ENCODE data around the gene TLX3. TPM values are rescaled to one million over a fixed set of nuclear protein-coding genes. Genes with fewer than 3 reads are reported as not detected.

TLX3 gene
- total and polyA plus RNA-seq, 4 donors: not detected

DNA sequence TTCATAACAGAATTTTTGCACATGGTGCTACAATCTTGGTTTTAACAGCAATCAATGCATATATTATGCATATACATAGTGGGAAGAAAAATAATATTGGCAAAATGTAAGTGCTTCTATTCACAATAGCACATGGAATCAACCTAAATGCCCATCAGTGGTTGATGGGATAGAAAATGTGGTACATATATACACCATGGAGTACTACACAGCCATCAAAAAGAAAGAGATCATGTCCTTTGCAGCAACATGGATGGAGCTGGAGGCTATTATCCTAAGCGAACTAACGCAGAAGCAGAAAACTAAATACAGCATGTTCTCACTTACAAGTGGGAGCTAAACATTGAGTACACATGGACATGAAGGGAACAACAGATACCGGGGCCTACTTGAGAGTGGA, 37.2 kb upstream of the TLX3 start:
- intact Hi-C loops (cut with DNase I): no loop called here
- Histone ChIP-seq H3K4me3 (ENCODE audit: low read length in 2 of 2) (no peak overlapping the region), H3K36me3 (ENCODE audit: control insufficient read depth in 1 of 2, insufficient read depth in 2 of 2, low read length in 1 of 2) (no peaks in the 10 kb centered on the region), H3K9me3 (ENCODE audit: control insufficient read depth, low read length) (no peaks in the 10 kb centered on the region), H3K27me3 (ENCODE audit: control insufficient read depth in 1 of 2, insufficient read depth in 2 of 2, low read length in 1 of 2) (no peaks in the 10 kb centered on the region), H3K4me1 (ENCODE audit: control insufficient read depth in 1 of 2, insufficient read depth in 2 of 2, low read length in 2 of 2) (no peaks in the 10 kb centered on the region), H3K27ac (ENCODE audit: low read depth in 1 of 2, low read length in 2 of 2) (no peak overlapping the region)
- WGBS, 2 donors: 99% methylated on average over 3 of the region's 3 CpGs
- ATAC-seq (ENCODE audit: low FRiP score) (no peak), DNase-seq (no peak)

DNA sequence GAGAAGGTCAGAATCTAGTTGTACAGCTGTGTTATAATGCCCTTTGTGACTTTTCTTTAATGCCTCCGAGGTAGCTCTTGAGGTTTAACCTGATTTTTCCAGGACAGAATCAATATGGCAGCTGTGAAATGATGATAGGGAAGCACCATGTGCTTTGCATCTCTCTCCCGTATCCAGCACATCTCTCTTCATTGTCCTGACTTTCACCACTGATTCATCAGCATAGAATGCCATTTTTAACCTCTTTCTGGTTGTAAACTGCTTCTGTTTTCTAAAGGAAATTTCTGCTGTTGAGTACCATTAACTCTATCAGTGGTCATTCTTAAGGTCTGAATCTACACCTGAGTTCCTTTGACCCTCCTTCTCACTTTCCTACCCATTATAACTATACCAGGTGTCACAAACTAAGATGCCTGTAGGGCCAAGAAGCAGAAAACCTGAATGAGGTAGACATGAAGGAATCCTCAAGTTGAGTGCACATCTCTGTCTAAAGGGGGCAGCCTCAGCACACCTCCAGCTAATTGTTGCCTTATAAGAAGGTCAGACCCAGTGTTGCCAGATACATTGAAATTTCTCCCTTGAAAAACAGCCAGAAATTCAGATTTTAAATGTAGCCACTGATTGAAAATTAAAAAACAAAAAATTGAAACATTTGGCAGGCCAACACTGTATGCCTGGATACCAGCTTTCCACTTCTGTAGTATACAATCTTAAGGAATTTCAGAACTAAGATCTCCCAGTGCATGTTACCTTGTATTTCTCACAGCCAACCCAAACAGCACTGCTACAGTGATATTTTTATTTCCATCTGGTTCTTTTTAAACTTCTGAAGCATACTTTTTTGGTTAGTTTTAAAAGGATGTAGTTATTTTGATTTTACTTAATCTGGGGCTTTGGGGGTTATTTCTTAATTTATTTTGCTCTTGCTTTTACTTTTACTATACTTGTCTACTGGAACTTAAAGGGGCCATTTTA, 35.8 kb upstream of the TLX3 start:
- Histone ChIP-seq H3K27me3 (ENCODE audit: control insufficient read depth in 1 of 2, insufficient read depth in 2 of 2, low read length in 1 of 2) (no peaks in the 10 kb centered on the region), H3K36me3 (ENCODE audit: control insufficient read depth in 1 of 2, insufficient read depth in 2 of 2, low read length in 1 of 2) (no peaks in the 10 kb centered on the region), H3K9me3 (ENCODE audit: control insufficient read depth, low read length) (no peaks in the 10 kb centered on the region), H3K4me1 (ENCODE audit: control insufficient read depth in 1 of 2, insufficient read depth in 2 of 2, low read length in 2 of 2) (no peaks in the 10 kb centered on the region), H3K27ac (ENCODE audit: low read depth in 1 of 2, low read length in 2 of 2) (no peak overlapping the region), H3K4me3 (ENCODE audit: low read length in 2 of 2) (no peak overlapping the region)
- intact Hi-C loops (cut with DNase I): no loop called here
- DNase-seq (no peak), ATAC-seq (ENCODE audit: low FRiP score) (no peak)
- WGBS, 2 donors: 88% methylated on average over 2 of the region's 2 CpGs

DNA sequence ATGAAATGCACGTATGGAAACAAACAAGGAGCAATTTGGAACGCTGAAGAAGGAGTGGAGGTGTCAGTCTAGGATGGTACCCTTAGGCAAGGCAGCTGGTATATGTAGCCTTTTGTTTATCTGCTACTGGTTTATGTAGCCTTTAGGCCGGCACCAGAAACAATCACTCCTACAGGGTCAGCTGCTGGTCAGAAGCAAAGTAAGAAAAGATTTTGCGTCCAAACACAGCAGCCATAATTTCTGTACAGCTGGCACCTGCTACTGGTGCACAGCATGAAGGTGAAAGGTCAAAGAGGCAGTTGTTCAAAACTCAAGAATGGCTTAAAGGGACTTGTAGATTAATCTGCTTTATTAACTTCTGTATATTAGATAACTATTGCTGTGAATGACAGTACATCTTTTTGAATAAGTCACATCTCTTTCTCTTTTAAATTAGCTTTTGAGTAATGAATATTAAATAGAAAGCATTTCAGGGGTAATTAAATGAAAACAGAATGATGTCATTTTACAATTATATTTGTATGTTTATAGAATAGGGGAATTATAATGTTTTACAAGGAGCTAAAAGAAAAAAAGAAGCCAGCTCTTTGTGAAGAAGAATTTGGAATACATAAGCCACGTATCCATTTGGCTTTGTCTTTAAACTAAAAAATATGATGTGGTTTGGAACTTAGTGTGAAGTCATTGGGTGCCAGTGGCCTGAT, 33.1 kb upstream of the TLX3 start:
- no peak overlapping the region for H3K4me3 ChIP-seq (ENCODE audit: low read length in 2 of 2)
- ATAC-seq (ENCODE audit: low FRiP score): no peak
- H3K27me3 ChIP-seq (ENCODE audit: control insufficient read depth in 1 of 2, insufficient read depth in 2 of 2, low read length in 1 of 2): no peaks in the 10 kb centered on the region
- no peaks in the 10 kb centered on the region for H3K36me3 ChIP-seq (ENCODE audit: control insufficient read depth in 1 of 2, insufficient read depth in 2 of 2, low read length in 1 of 2)
- no peak overlapping the region for H3K27ac ChIP-seq (ENCODE audit: low read depth in 1 of 2, low read length in 2 of 2)
- no peaks in the 10 kb centered on the region for H3K4me1 ChIP-seq (ENCODE audit: control insufficient read depth in 1 of 2, insufficient read depth in 2 of 2, low read length in 2 of 2)
- WGBS, 2 donors: 87 to 88% methylated on average over 5 of the region's 5 CpGs
- H3K9me3 ChIP-seq (ENCODE audit: control insufficient read depth, low read length): no peaks in the 10 kb centered on the region
- intact Hi-C loops (cut with DNase I): no loop called here
- DNase-seq: no peak

DNA sequence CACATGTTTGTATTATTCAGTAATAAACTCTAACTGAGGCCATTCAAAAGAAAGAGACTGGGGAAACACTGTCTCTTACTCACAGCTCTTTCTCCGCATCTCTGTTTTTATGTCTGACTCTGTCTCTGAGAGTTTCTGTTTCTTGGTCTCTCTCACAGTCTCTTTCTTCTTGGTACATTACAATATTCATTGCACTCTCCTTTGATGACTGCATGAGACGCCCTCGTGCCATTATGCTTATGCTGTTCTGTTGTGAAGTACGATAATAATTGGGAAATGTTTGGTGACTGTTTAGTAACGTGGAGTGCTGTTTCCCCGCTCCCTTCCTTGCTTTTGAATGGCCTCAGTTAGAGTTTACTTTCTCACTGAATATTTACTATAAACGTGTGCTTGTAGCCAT, 25.3 kb upstream of the TLX3 start:
- H3K27me3 ChIP-seq (ENCODE audit: control insufficient read depth in 1 of 2, insufficient read depth in 2 of 2, low read length in 1 of 2): no peaks in the 10 kb centered on the region
- WGBS, 2 donors: 88 to 91% methylated on average over 7 of the region's 7 CpGs
- ATAC-seq (ENCODE audit: low FRiP score) (no peak), DNase-seq (no peak)
- intact Hi-C loops (cut with DNase I): no loop called here
- H3K4me1 ChIP-seq (ENCODE audit: control insufficient read depth in 1 of 2, insufficient read depth in 2 of 2, low read length in 2 of 2): no peaks in the 10 kb centered on the region
- H3K27ac ChIP-seq (ENCODE audit: low read depth in 1 of 2, low read length in 2 of 2): no peak overlapping the region
- H3K9me3 ChIP-seq (ENCODE audit: control insufficient read depth, low read length): no peaks in the 10 kb centered on the region
- H3K36me3 ChIP-seq (ENCODE audit: control insufficient read depth in 1 of 2, insufficient read depth in 2 of 2, low read length in 1 of 2): no peaks in the 10 kb centered on the region
- no peak overlapping the region for H3K4me3 ChIP-seq (ENCODE audit: low read length in 2 of 2)

DNA sequence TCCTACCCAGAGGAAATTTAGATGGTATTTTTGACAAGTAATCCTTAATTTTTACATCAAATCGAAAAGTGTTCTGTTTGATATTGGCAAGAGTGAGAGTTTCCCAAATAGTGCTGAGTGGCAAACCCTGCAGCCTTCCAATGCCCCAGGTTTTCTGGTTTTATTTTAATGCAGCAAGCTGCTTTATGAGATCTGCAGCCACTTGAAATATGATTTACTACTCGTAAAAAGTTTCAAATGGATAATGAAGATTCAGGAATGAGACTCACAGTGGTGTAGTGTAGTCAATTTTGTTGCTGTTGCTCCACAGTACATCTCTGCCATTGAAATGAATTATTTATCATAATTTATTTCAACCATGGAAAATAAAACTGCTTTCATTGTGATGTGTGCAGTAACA, 23.6 kb upstream of the TLX3 start:
- DNase-seq (no peak), ATAC-seq (ENCODE audit: low FRiP score) (no peak)
- no peaks in the 10 kb centered on the region for H3K9me3 ChIP-seq (ENCODE audit: control insufficient read depth, low read length)
- no peaks in the 10 kb centered on the region for H3K27me3 ChIP-seq (ENCODE audit: control insufficient read depth in 1 of 2, insufficient read depth in 2 of 2, low read length in 1 of 2)
- no peak overlapping the region for H3K27ac ChIP-seq (ENCODE audit: low read depth in 1 of 2, low read length in 2 of 2)
- no peak overlapping the region for H3K4me3 ChIP-seq (ENCODE audit: low read length in 2 of 2)
- H3K4me1 ChIP-seq (ENCODE audit: control insufficient read depth in 1 of 2, insufficient read depth in 2 of 2, low read length in 2 of 2): no peaks in the 10 kb centered on the region
- 87% methylated on average over 2 of the region's 2 CpGs for WGBS, 2 donors
- no peaks in the 10 kb centered on the region for H3K36me3 ChIP-seq (ENCODE audit: control insufficient read depth in 1 of 2, insufficient read depth in 2 of 2, low read length in 1 of 2)
- intact Hi-C loops (cut with DNase I): no loop called here

DNA sequence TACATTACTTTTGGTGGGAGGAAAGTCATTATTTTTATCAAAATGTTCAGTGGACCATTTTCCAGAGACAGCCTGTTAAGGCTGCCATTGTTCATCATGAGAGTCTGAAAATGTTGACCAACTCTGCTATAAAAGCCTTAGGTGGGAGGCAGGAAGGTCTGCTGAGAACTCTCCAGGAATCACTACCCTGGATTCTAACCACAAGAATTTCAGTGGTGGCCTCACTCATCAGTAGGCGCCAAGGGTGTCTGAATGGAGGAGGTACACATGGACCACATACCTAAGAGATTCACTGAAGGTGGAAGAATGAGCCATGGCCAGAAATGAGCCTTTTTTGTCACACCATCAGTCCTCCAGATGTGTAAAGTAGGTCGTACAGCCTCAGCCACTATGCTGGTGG, 21.0 kb upstream of the TLX3 start:
- H3K4me1 ChIP-seq (ENCODE audit: control insufficient read depth in 1 of 2, insufficient read depth in 2 of 2, low read length in 2 of 2): no peaks in the 10 kb centered on the region
- no peaks in the 10 kb centered on the region for H3K9me3 ChIP-seq (ENCODE audit: control insufficient read depth, low read length)
- H3K27me3 ChIP-seq (ENCODE audit: control insufficient read depth in 1 of 2, insufficient read depth in 2 of 2, low read length in 1 of 2): no peaks in the 10 kb centered on the region
- H3K4me3 ChIP-seq (ENCODE audit: low read length in 2 of 2): no peak overlapping the region
- intact Hi-C loops (cut with DNase I): no loop called here
- H3K36me3 ChIP-seq (ENCODE audit: control insufficient read depth in 1 of 2, insufficient read depth in 2 of 2, low read length in 1 of 2): no peaks in the 10 kb centered on the region
- H3K27ac ChIP-seq (ENCODE audit: low read depth in 1 of 2, low read length in 2 of 2): no peak overlapping the region
- no peak for ATAC-seq (ENCODE audit: low FRiP score)
- DNase-seq: no peak
- whole genome bisulfite sequencing, 2 donors: 90 to 96% methylated on average over 2 of the region's 2 CpGs

DNA sequence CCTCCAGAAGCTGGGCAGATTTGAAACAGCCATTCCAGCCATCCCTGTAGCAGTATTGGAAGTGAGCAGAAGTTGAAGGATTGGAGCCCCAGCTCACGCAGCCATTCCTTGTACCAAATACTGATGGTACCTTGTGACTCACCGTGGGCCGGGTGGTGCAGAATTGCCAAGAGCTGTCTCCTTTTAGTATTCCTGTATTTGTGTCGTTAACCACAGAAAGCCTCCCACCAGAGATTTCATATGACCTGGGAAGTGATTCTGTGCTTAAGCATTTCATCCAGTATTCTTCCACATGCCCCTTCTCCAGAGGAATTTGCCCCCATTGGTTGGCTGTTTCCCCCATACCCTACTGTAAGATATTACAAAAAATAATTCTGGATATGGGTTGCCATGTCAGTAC, 17.7 kb upstream of the TLX3 start:
- no peaks in the 10 kb centered on the region for H3K27me3 ChIP-seq (ENCODE audit: control insufficient read depth in 1 of 2, insufficient read depth in 2 of 2, low read length in 1 of 2)
- H3K4me3 ChIP-seq (ENCODE audit: low read length in 2 of 2): no peak overlapping the region
- H3K27ac ChIP-seq (ENCODE audit: low read depth in 1 of 2, low read length in 2 of 2): no peak overlapping the region
- no peaks in the 10 kb centered on the region for H3K9me3 ChIP-seq (ENCODE audit: control insufficient read depth, low read length)
- no peaks in the 10 kb centered on the region for H3K4me1 ChIP-seq (ENCODE audit: control insufficient read depth in 1 of 2, insufficient read depth in 2 of 2, low read length in 2 of 2)
- H3K36me3 ChIP-seq (ENCODE audit: control insufficient read depth in 1 of 2, insufficient read depth in 2 of 2, low read length in 1 of 2): no peaks in the 10 kb centered on the region
- intact Hi-C loops (cut with DNase I): no loop called here
- ATAC-seq (ENCODE audit: low FRiP score): no peak
- WGBS, 2 donors: 96 to 97% methylated on average over 4 of the region's 4 CpGs
- DNase-seq: no peak

DNA sequence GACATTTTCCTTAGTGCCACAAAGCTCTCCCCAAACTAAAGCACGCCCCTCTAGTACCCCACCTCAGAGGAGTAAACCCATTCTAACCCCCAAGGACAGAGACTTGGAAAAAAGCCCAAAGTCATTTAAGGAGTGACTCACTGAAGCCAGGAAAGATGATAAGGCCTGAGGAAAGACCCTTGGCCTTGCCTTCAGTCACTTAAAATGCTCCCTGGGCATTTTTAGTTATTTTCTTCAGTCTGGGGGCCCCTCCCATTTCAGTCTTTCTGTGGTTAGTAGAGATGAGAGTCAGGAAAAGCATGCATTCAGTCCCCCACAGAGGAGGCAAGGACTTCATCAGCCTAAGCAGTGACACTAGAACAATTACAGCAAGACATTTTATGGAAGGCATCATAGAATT, 13.7 kb upstream of the TLX3 start:
- Histone ChIP-seq H3K4me1 (ENCODE audit: control insufficient read depth in 1 of 2, insufficient read depth in 2 of 2, low read length in 2 of 2) (no peaks in the 10 kb centered on the region), H3K9me3 (ENCODE audit: control insufficient read depth, low read length) (no peaks in the 10 kb centered on the region), H3K27me3 (ENCODE audit: control insufficient read depth in 1 of 2, insufficient read depth in 2 of 2, low read length in 1 of 2) (no peaks in the 10 kb centered on the region), H3K4me3 (ENCODE audit: low read length in 2 of 2) (no peak overlapping the region), H3K36me3 (ENCODE audit: control insufficient read depth in 1 of 2, insufficient read depth in 2 of 2, low read length in 1 of 2) (no peaks in the 10 kb centered on the region), H3K27ac (ENCODE audit: low read depth in 1 of 2, low read length in 2 of 2) (no peak overlapping the region)
- 50 to 64% methylated on average over 1 of the region's 1 CpG for WGBS, 2 donors
- intact Hi-C loops (cut with DNase I): no loop called here
- ATAC-seq (ENCODE audit: low FRiP score) (no peak), DNase-seq (no peak)

DNA sequence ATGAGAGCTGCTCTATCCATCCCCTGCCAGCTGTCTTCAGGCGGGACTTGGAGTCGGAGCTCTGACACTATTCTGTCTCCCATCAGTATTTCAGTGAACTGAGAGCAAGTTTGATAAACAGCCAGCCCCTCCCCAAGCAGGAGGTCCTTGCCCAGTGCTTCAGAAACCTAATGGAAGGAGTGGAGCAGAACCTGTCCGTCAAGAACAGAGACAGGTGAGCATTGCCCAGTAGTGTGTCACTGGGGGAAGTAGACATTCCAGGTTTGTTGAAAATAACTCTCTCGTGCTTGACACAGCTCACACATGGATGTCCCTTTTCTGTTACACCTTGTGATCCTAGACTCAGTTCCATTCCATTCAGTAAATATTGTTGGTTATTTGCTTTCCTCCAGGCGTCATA, 13.2 kb upstream of the TLX3 start:
- 92 to 97% methylated on average over 5 of the region's 5 CpGs for WGBS, 2 donors
- Histone ChIP-seq H3K9me3 (ENCODE audit: control insufficient read depth, low read length) (no peaks in the 10 kb centered on the region), H3K4me1 (ENCODE audit: control insufficient read depth in 1 of 2, insufficient read depth in 2 of 2, low read length in 2 of 2) (no peaks in the 10 kb centered on the region), H3K27ac (ENCODE audit: low read depth in 1 of 2, low read length in 2 of 2) (no peak overlapping the region), H3K36me3 (ENCODE audit: control insufficient read depth in 1 of 2, insufficient read depth in 2 of 2, low read length in 1 of 2) (no peaks in the 10 kb centered on the region), H3K27me3 (ENCODE audit: control insufficient read depth in 1 of 2, insufficient read depth in 2 of 2, low read length in 1 of 2) (no peaks in the 10 kb centered on the region), H3K4me3 (ENCODE audit: low read length in 2 of 2) (no peak overlapping the region)
- ATAC-seq (ENCODE audit: low FRiP score) (no peak), DNase-seq (no peak)
- intact Hi-C loops (cut with DNase I): no loop called here

Data from aorta (tissue), 5 donors.